ENCODE data around the gene SLC7A6. TPM values are rescaled to one million over a fixed set of nuclear protein-coding genes. Genes with fewer than 3 reads are reported as not detected.

The SLC7A6 gene
- total RNA-seq, 2 donors from 2014 or later, result 69.0 to 97.7 TPM

DNA sequence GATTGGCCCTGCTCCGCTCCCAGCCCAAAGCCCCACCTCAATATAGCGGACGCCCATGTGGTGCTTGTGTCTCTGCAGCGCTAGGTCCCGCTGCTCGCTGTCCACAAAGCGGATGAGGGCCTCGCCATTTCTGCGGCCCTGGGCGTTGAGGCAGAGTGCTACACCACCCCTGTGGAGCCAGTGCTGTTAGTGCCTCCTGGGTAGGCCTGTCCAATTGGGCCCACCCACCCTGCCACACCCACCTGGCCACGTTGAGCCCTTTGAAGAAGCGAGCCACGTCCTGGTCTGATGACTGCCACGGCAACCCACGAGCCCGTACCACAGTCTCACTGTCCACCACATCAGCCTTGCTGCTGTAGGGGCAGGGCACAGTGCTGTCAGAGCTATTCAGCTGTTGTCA, 32.0 kb upstream of the SLC7A6 start:
- H3K9me3 Mint-ChIP-seq, result no peaks in the 10 kb centered on the region
- DNase-seq (ENCODE audit: low spot score in 2 of 2) (no peak), ATAC-seq (no peak)

GRCh38 chr16:68233085-68233834, 31.1 kb upstream of the SLC7A6 start:
- Mint-ChIP-seq H3K36me3 (no peaks in the 10 kb centered on the region), H3K27ac (peak overlapping the region; percentile 2 to 31), H3K9me3 (no peaks in the 10 kb centered on the region)
- DNase-seq (ENCODE audit: low spot score in 2 of 2) (no peak), ATAC-seq (peak in 1 of 2 donors; percentile 41)

More for the DNA sequence above, 32.0 kb upstream of the SLC7A6 start:
- Mint-ChIP-seq H3K27ac (peak overlapping the region in 1 of 2 donors; percentile 41), H3K36me3 (no peaks in the 10 kb centered on the region)

DNA sequence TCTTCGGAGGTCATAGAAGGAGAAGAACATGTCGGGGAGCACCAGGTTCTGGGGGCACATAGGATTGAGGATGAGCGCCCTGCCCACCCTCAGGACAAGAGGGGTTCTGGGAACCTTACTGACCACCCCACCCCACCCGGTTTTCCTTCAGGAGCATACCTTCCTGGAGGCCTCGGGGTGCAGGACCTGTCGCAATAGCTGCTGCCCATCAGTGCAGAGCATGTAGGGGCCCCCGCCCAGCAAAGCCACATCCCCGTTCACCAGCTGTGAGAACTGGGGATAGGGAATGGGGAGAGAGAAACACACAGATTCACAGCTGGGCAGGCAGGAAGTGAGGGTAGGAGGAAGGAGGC, 30.5 kb upstream of the SLC7A6 start:
- Mint-ChIP-seq H3K9me3 (no peaks in the 10 kb centered on the region), H3K36me3 (no peaks in the 10 kb centered on the region), H3K27ac (peak overlapping the region in 1 of 2 donors; percentile 2)
- DNase-seq (ENCODE audit: low spot score in 2 of 2), result no peak
- no peak for ATAC-seq

- Mint-ChIP-seq H3K27ac (peak overlapping the region in 1 of 2 donors; percentile 1), H3K36me3 (no peaks in the 10 kb centered on the region), H3K9me3 (no peaks in the 10 kb centered on the region)
- ATAC-seq, result no peak
- no peak for DNase-seq (ENCODE audit: low spot score in 2 of 2)
Observed at GRCh38 chr16:68234188-68235107, 29.9 kb upstream of the SLC7A6 start.

GRCh38 chr16:68235108-68235886, 29.0 kb upstream of the SLC7A6 start:
- no peaks in the 10 kb centered on the region for H3K36me3 Mint-ChIP-seq
- DNase-seq (ENCODE audit: low spot score in 2 of 2) (no peak), ATAC-seq (no peak)
- no peaks in the 10 kb centered on the region for H3K9me3 Mint-ChIP-seq
- H3K27ac Mint-ChIP-seq, result no peak overlapping the region

GRCh38 chr16:68235887-68236136, 28.5 kb upstream of the SLC7A6 start, which contains the start of gene ESRP2:
Gene ESRP2, minus strand, starts transcription at chr16:68236127. Its CDS starts 82 bp downstream, at chr16:68236045.
- DNase-seq (ENCODE audit: low spot score in 2 of 2), result no peak
- H3K27ac Mint-ChIP-seq, result peak within 1 kb of the TSS; percentile 30 to 79
- H3K9me3 Mint-ChIP-seq, result no peaks in the 10 kb centered on the region
- no peak for ATAC-seq
- H3K36me3 Mint-ChIP-seq, result no peaks in the 10 kb centered on the region

DNA sequence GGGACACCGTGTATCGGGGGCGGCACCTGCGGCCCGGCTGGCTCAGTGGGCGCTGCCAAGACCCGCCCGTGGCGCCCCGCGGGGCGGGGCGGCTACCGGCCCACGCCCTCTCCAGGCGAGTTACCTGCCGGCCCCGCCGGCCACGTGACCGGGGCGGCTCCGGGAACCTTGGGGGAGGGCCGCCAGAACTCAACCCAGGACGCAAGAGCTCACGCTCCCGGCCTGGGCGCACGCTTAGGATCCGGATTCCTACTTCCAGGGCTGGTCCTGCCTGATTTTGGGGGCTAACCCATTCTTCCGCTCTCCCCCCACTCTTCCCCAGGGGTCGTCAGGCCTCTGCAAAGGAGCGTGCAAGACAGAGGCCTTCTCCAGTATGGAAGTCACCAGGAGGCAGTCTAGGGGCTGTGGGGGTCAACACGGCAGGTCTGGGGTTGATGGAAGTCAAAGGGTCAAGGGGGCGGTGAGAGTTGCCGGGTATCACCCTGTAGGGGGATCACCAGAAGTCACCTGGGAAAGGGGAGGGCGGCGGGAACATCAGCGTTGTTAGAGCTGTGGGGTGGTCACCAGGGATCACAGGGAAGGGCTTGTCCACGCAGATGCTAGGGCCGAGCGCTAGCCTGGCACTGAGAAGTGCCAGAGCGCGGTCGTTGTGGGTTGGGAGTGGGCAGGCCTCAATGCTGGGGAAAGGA, 28.0 kb upstream of the SLC7A6 start:
- DNase-seq (ENCODE audit: low spot score in 2 of 2), result no peak
- Mint-ChIP-seq H3K36me3 (no peaks in the 10 kb centered on the region), H3K9me3 (no peaks in the 10 kb centered on the region), H3K27ac (peak overlapping the region; percentile 30 to 79)
- ATAC-seq, result peak in 1 of 2 donors; percentile 3

- H3K9me3 Mint-ChIP-seq, result no peaks in the 10 kb centered on the region
- peak overlapping the region in 1 of 2 donors; percentile 79 for H3K27ac Mint-ChIP-seq
- DNase-seq (ENCODE audit: low spot score in 2 of 2) (no peak), ATAC-seq (peak in 1 of 2 donors; percentile 1)
- no peaks in the 10 kb centered on the region for H3K36me3 Mint-ChIP-seq
Observed at GRCh38 chr16:68236826-68237242, 27.5 kb upstream of the SLC7A6 start.

- H3K9me3 Mint-ChIP-seq, result no peaks in the 10 kb centered on the region
- peak overlapping the region; percentile 79 to 88 for H3K27ac Mint-ChIP-seq
- H3K36me3 Mint-ChIP-seq, result no peaks in the 10 kb centered on the region
- ATAC-seq (peak; percentile 80 to 81), DNase-seq (ENCODE audit: low spot score in 2 of 2) (peak; percentile 92 to 96)
Observed at GRCh38 chr16:68237243-68238028, 26.9 kb upstream of the SLC7A6 start.

DNA sequence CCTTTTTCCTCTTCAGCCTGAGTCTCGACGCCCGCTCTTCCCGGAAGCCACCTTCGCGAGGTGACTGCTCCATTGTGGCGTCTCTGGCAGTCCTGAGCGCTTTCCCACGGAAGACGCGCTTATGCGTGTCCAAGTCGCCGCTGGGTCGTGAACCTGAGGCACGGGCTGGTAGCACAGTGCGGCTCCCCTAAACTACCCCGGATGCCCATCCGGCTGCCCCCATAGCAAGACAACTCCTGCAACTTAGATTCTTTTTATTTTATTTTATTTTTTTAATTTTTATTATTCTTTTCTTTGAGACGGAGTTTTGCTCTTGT, 26.3 kb upstream of the SLC7A6 start:
- Mint-ChIP-seq H3K27ac (peak overlapping the region; percentile 79 to 88), H3K36me3 (no peaks in the 10 kb centered on the region), H3K9me3 (no peaks in the 10 kb centered on the region)
- peak in 1 of 2 donors; percentile 29 for ATAC-seq
- no peak for DNase-seq (ENCODE audit: low spot score in 2 of 2)

- peaks cover 5% of the 10 kb centered on the region in 2 donors for H3K36me3 Mint-ChIP-seq
- ATAC-seq (no peak), DNase-seq (ENCODE audit: low spot score in 2 of 2) (no peak)
- H3K27ac Mint-ChIP-seq, result no peak overlapping the region
- no peaks in the 10 kb centered on the region for H3K9me3 Mint-ChIP-seq
Observed at GRCh38 chr16:68242085-68242484, 22.2 kb upstream of the SLC7A6 start.

- Mint-ChIP-seq H3K9me3 (no peaks in the 10 kb centered on the region), H3K27ac (no peak overlapping the region), H3K36me3 (peaks cover 5% of the 10 kb centered on the region in 2 donors)
- DNase-seq (ENCODE audit: low spot score in 2 of 2) (no peak), ATAC-seq (no peak)
Observed at GRCh38 chr16:68242926-68243858, 21.1 kb upstream of the SLC7A6 start.

DNA sequence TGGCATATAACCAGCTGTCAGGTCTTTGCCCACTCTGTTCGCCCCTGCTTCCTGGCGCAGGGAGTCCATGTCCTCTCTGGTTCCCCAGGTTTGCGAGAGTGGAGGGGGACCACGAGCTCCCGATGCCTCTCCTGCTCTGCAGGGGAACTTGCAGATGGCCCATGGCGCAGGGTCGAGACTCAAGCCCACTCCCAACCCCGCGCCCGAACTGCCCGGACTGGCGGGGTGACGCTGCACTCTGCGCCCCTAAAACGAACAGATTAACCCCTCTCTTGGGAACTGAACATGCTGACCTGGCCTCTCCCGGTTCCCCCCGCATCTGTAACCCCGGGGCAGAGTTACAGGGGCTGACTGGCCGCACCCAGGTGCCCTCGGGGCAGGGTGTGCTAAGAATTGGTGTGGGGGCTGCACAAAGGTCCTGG, 19.8 kb upstream of the SLC7A6 start:
- ATAC-seq (no peak), DNase-seq (ENCODE audit: low spot score in 2 of 2) (no peak)
- peaks cover 5% of the 10 kb centered on the region in 2 donors for H3K36me3 Mint-ChIP-seq
- H3K27ac Mint-ChIP-seq, result peak overlapping the region; percentile 77 to 96
- no peaks in the 10 kb centered on the region for H3K9me3 Mint-ChIP-seq

DNA sequence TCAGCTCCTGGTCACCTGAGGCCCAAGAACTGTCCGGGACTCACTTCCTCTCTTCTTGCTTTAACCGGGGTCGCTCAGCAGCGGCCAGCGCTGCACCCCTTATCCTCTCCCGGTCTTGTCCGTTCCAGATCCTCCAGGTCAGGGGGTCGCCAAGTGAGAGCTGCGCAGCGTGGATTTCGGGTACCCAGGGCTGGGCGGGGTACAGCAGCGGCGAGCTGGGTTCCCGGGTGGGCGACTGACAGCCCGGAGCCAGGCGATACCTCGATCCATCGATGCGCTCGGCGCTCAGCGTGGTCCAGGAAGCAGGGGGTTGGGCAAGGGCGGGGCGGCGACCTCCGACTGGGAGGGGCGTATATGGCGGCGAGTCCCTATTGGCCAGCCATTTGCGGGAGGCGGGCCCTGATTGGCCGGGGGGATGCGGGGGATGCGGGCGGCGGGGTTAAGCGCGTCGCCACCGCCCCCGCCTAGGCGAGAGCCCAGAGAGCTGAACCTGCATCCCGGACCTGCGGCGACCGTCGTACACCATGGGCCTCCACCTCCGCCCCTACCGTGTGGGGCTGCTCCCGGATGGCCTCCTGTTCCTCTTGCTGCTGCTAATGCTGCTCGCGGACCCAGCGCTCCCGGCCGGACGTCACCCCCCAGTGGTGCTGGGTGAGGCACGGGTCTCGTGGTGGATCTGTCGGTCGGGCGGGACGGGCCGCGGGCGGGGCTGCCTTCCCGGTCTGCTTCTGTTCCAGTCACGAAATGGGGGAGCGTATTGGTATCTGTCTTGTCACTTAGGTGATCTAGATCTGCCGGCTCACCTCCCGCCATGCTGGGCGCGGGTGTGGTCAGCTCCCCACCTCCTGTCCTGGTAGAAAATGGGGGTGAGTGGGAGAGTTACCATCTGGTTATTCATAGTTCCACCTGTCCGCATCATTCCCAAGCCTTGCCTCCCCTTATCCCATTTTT, 19.1 kb upstream of the SLC7A6 start, which contains the start of gene PLA2G15:
Gene PLA2G15 (plus strand): TSS at position 471 of the 951 bp plus-strand sequence. CDS start 54 bp downstream, at position 525.
- ATAC-seq (peak; percentile 95), DNase-seq (ENCODE audit: low spot score in 2 of 2) (peak; percentile 92 to 95)
- Mint-ChIP-seq H3K27ac (peak within 1 kb of the TSS; percentile 77 to 96), H3K36me3 (peaks cover 5% of the 10 kb centered on the region in 2 donors), H3K9me3 (no peaks in the 10 kb centered on the region)
